HPDE6-E6E7 (cell line): Measurements from ENCODE around the gene GLRX3.
"Not testable (repeated sequence)": the region's sequence is repeated elsewhere in the genome, so short reads cannot be mapped to it uniquely, and the experiment has no call there.

ENCODE experiments used
- DNase-seq: peaks from one replicate; pipeline ENCODE4 v3.0.0; 2011; ENCODE audit warnings: missing footprints; ENCODE audit errors: extremely low spot score

The GLRX3 gene

GRCh38 chr10:130188195-130189175 is 52.3 kb downstream of the GLRX3 start:
- DNase-seq = no peak

- DNase-seq = no peak
Measured at GRCh38 chr10:130189608-130190054, 53.4 kb downstream of the GLRX3 start.

DNA sequence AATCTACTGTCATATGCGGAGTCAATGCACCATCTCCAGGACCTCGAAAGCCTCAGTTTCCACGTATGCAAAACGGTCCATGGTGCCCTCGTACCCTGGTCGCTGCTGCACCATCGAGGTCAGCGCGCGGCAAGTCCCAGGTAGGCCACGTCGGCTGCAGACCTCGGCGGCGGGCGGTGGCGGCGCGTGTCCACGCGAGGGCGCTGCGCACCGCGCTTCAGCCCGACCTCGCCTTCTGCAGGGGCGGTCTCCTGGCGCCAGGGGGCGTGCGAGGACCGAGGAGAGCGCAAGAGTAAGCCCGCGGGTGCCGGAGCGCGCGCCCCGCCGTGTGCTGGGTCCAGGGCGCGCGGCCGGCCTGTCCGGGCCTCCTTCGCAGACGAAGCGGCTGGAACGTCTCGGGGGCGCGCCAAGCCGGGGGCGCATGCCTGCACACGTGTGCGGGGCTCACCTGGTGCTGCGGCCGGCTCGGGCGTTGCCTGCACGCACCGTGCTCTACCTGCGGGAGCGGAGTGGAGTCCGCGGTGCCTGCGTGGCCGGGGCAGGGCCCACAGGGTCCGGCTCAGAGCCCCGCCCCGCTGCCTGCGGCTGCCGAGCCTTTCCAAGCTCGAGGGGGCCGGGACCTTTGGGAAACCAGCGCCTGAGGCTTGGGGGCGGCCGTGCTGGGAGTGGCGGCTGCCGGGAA is 54.0 kb downstream of the GLRX3 start:
- peak; percentile 75 for DNase-seq

GRCh38 chr10:130190737-130191115 is 54.5 kb downstream of the GLRX3 start:
- no peak for DNase-seq

DNA sequence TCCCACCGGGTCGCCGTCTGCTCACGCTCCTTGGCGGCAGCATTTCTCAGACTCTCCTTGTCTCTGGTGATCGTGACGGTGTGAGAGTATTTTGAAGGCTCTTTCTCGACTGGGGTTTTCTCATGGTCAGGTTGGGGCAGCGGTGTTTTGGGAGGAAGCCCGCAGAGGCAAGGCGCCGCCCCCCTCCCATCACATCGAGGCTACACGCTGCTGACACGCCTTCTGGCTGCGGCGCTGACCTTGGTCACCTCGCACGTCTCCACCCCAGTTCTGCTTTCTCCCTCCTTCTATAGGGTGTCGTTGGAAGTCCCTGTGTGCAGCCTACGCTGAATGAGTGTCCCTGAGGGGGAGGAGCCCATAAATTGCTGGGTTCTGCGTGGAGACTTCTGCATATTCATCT is 55.2 kb downstream of the GLRX3 start:
- DNase-seq = no peak

- no peak for DNase-seq
Measured at GRCh38 chr10:130192276-130192848, 56.2 kb downstream of the GLRX3 start.

DNA sequence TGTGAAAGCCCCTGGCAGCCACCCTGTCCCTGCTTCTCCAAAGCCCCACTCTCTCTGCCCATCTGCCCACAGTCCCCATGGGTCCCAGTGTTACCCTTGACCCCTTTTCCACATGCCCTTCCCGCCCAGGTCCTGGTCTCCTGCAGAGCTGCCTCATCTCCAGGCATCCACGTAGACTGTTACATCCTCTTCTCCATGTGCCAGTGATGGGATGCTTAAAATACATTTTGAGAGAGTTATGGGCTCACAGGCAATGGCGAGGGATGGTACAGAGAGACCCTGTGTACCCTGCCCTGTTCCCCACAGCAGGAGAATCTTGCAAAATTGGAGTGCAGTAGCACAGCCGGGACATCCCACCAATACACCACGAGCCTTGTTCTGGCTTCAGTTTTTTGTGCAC is 56.8 kb downstream of the GLRX3 start:
- no peak for DNase-seq

DNA sequence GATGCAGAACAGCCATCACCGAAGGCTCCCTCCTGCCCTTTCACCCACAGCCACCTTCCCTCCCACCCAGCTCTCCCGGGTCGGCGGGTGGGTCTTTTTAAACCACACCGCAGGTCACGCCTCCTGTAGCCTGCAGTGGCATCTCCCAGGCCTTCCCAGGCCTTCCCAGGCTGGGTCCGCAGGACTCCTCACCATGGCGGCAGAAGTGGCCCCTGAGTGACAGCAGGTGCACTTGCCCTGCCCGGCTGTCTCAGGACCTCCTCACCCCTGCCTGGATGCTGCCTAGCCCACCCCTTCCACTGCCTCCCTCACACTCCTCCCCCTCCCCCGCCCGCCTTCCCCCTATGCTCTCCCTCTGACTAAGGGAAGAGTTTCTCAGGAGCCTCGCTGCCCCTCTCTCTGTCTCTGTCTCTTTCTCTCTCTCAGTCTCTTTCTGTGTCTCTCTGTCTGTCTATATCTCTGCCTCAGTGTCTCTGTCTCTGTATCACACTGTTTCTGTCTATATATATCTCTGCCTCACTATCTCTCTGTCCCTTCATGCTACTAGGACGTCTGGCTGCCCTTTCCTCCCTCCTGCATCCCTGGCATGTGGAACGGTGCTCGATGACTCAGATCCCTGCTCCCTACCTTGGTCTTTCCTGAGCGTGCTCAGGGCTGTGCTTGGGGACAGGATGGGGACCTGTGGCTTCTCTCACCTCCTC is 57.5 kb downstream of the GLRX3 start:
- no peak for DNase-seq

- no peak for DNase-seq
Measured at GRCh38 chr10:130194194-130194990, 58.2 kb downstream of the GLRX3 start.

GRCh38 chr10:130194991-130195645 is 58.9 kb downstream of the GLRX3 start:
- DNase-seq = no peak

DNA sequence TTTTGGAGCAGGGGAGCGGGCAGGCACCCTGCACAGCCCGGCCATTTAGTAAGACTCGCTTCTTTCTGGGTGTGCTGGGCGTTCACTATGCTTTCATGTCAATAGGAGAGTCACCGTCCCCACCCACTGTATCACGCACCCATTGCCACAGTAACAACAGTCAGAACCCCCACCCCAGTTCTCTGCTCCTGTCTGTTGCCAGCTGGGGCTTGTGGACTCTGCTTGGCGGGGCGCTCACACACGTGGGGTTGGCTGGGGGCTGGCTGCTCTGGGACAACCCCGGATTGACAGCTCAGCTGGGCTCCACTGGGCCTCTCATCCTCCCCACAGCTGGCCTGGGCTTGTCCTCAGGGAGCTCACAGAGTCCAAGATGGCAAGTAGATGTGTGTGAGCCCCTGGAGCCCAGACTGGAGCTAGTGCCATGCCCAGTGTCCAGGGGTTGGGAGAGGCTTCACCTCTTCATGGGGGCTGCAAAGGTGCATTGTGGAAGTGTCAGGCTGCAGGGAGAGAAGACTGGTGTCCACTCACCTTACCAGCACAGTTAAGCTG is 59.6 kb downstream of the GLRX3 start:
- DNase-seq = no peak

DNA sequence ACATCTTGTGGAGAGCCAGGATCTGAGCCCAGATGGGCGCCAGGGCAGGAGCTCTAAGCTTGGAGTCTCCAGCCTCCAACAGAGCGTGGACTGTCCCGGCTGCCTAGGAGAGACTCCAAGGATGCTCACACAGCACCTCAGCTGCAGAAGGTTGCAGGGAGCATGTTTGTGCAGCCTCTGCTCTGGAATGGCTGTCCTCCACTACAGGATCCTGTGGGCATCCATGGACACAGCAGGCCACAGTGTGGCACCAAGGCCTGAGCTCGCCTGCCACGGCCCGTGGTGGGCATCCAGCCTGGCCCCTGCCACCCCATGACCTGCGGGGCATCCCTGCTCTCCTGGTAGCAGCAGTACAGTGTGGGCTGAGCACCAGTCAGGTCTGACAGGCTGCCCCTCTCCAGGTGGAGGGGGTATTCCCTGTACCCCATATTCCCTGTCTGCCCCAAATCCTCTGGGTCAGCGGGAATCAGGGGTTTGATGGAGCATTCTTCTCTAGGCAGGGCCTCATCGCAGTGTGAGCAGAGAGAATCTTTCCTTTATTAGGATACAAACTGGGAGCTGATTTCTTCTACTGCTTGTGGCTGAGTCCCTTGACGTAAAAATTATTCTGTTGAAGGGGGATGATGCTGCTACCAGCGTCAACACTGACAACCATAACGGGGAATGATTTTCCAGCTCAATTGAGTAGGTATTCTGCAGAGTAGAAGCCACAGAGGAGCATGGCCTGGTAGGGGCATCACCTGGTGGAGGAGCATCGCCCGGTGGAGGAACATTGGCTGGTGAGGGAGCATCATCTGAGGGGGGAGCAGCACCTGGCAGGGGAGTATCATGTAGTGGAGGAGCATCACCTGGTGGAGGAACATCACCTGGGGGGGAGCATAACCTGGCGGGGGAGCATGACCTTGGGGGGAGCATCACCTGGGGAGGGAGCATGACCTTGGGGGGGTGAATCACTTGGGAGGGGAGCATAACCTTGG is 60.6 kb downstream of the GLRX3 start:
- DNase-seq = no peak

GRCh38 chr10:130198651-130199050 is 62.5 kb downstream of the GLRX3 start:
- no peak for DNase-seq

DNA sequence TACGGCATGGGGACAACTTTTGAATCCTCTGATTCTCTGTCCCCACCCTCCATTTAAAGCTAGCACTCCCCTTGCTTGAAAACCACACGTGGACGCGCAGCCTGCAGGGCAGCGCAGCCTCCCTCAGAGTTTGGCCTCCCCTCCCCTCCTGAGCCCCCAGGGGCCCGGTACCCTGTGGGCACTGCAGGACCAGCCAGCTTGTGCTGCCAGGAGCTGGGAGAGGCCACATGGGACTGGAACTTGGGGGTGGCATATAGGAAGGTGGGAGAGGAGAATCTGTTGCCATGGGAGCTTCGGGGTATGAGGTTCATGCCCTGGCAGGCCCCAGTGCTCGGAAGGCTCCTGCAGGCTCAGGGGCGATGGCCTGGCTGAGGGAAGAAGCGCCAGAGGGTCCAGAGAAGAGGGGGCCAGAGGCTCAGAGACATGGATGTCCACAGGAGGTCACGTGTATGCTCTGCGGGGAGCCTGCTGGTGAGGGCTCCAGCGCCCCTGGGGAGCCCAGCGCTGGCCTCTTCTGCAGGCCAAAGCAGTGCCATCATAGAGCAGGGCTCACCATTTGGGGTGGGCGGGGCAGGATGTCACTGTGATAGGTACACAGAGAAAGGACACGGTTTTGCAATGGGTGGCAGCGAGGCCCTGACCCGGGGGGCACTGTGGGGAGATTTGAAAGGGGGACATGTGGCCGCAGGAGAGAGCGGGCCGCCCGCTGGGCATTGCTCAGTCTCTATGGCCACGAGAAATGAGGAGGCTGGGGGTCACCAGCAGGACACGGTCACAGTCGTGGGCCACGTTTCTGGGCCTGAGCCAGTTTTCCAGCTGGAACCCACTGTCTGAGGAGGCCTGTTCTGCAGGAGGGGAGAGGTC is 64.2 kb downstream of the GLRX3 start:
- DNase-seq = no peak

DNA sequence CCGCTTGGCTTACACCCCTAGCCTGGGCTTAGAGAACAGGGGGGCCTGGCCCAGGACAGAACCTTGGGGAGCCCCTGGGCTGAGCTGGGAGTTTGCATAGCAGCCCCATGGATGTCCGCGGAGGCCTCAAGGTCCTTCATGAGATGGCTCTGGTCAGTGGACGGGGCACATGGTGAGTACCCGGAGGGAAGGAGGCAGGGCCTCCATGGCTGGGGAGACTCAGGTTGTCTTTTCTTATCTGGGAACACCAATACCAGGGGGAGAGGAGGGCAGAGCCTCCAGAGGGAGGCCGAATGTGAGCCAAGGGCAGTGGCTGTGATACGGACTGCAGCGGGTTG is 64.8 kb downstream of the GLRX3 start:
- no peak for DNase-seq

- not testable (repeated sequence) for DNase-seq
Measured at GRCh38 chr10:130202150-130202549, 66.0 kb downstream of the GLRX3 start.

GRCh38 chr10:130202984-130203621 is 66.9 kb downstream of the GLRX3 start:
- DNase-seq = no peak

GRCh38 chr10:130203626-130204025 is 67.4 kb downstream of the GLRX3 start:
- no peak for DNase-seq
